Right atrium auricular region (tissue), 2 donors: ENCODE results near the gene TXNDC5. TPM values are rescaled to one million over a fixed set of nuclear protein-coding genes. Genes with fewer than 3 reads are reported as not detected.
"Not testable (repeated sequence)": the region's sequence is repeated elsewhere in the genome, so short reads cannot be mapped to it uniquely, and the experiment has no call there.

Experiments used
- DNase-seq: peaks from one replicate; pipeline ENCODE4 v3.0.0-alpha.2; 2019; ENCODE audit warnings: low spot score
- H3K27ac ChIP-seq, 2 donors: fragments of 200-600 bp; sonication (generic); 1 replicate in 1 of 2; 2 replicates in 1 of 2; pipeline ENCODE4 v1.5.1; 2016 to 2019
- H3K27me3 ChIP-seq, 2 donors: fragments of 200-600 bp; sonication (generic); one replicate each; pipeline versions ENCODE4 v1.5.1 to v1.6.0; 2017 to 2019
- H3K36me3 ChIP-seq: fragments of 200-600 bp; sonication (generic); one replicate; pipeline ENCODE4 v1.5.1; 2016
- H3K4me1 ChIP-seq, 2 donors: fragments of 200-600 bp; sonication (generic); one replicate each; pipeline versions ENCODE4 v1.5.1 to v1.6.0; 2017 to 2019
- H3K4me3 ChIP-seq, 2 donors: fragments of 200-600 bp; sonication (generic); 1 replicate in 1 of 2; 2 replicates in 1 of 2; pipeline ENCODE4 v1.5.1; 2017 to 2019; ENCODE audit warnings: mild to moderate bottlenecking in 1 of 2, moderate library complexity in 1 of 2
- H3K9me3 ChIP-seq, 2 donors: fragments of 200-600 bp; sonication (generic); one replicate each; pipeline ENCODE4 v1.5.1; 2019
- total RNA-seq, 2 donors: library from RNA; depleted of rRNA; stranded (reverse); fragments of >200 nt; gene quantifications; one replicate each; pipeline ENCODE4 v1.1.0, GENCODE V29; 2016
- TF ChIP-seq, protein P1 (sequence below), 2 donors: fragments of 200-600 bp; sonication (generic); IDR thresholded peaks; one replicate each; pipeline ENCODE4 v1.5.1; 2019; ENCODE audit warnings: antibody characterized with exemption in 2 of 2

The TXNDC5 gene
- total RNA-seq, 2 donors from 2014 or later, result 71.3 to 82.0 TPM

- no peak overlapping the region for H3K27ac ChIP-seq
- no peak overlapping the region for H3K4me3 ChIP-seq
- H3K9me3 ChIP-seq, result no peaks in the 10 kb centered on the region
- peaks cover 78% of the 10 kb centered on the region for H3K36me3 ChIP-seq
- peaks cover 0 to 8% of the 10 kb centered on the region in 2 donors for H3K4me1 ChIP-seq
- DNase-seq, result no peak
- H3K27me3 ChIP-seq, result no peaks in the 10 kb centered on the region
- TF ChIP-seq, protein P1, sequence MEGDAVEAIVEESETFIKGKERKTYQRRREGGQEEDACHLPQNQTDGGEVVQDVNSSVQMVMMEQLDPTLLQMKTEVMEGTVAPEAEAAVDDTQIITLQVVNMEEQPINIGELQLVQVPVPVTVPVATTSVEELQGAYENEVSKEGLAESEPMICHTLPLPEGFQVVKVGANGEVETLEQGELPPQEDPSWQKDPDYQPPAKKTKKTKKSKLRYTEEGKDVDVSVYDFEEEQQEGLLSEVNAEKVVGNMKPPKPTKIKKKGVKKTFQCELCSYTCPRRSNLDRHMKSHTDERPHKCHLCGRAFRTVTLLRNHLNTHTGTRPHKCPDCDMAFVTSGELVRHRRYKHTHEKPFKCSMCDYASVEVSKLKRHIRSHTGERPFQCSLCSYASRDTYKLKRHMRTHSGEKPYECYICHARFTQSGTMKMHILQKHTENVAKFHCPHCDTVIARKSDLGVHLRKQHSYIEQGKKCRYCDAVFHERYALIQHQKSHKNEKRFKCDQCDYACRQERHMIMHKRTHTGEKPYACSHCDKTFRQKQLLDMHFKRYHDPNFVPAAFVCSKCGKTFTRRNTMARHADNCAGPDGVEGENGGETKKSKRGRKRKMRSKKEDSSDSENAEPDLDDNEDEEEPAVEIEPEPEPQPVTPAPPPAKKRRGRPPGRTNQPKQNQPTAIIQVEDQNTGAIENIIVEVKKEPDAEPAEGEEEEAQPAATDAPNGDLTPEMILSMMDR (IDR thresholded peaks at IDR 0.05), result no peak
These were observed 16.1 kb downstream of the TXNDC5 start for GRCh38 chr6:7894262-7895124.

DNA sequence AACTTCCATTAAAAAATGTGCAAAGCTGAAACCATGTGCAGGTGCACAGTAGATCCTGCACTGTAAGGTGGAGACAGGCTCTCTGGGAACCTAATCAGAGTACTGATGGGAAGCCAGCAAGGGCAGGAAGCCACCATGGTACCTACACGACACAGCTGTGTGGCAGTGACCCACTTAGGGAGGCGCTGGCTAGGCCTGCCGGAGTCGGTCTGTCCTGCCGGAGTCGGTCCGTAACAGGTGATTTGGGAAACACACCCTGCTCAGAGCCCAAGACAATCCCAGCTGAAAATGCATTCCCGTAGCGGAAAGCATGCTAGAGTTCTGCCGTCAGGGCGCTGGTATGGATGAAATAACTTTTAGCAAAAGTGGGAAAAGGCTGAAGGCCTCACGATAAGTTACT is 17.2 kb downstream of the TXNDC5 start:
- H3K4me3 ChIP-seq, result no peak overlapping the region
- H3K9me3 ChIP-seq, result no peaks in the 10 kb centered on the region
- H3K27me3 ChIP-seq, result no peaks in the 10 kb centered on the region
- TF ChIP-seq, protein P1 (IDR thresholded peaks at IDR 0.05), result no peak
- H3K4me1 ChIP-seq, result peaks cover 0 to 8% of the 10 kb centered on the region in 2 donors
- no peak for DNase-seq
- H3K27ac ChIP-seq, result no peak overlapping the region
- H3K36me3 ChIP-seq, result peaks cover 78% of the 10 kb centered on the region

GRCh38 chr6:7892367-7892766 is 18.2 kb downstream of the TXNDC5 start:
- H3K27me3 ChIP-seq, H3K27ac ChIP-seq, DNase-seq, H3K9me3 ChIP-seq, H3K4me3 ChIP-seq, H3K4me1 ChIP-seq: not testable (repeated sequence)
- peaks cover 78% of the 10 kb centered on the region for H3K36me3 ChIP-seq

- DNase-seq, result no peak
- Histone ChIP-seq H3K4me1 (peaks cover 0 to 8% of the 10 kb centered on the region in 2 donors), H3K9me3 (no peaks in the 10 kb centered on the region), H3K36me3 (peaks cover 85% of the 10 kb centered on the region), H3K27ac (no peak overlapping the region), H3K27me3 (no peaks in the 10 kb centered on the region), H3K4me3 (no peak overlapping the region)
- TF ChIP-seq, protein P1 (IDR thresholded peaks at IDR 0.05), result no peak
These were observed 19.3 kb downstream of the TXNDC5 start for GRCh38 chr6:7891078-7891872.

- Histone ChIP-seq H3K9me3 (no peaks in the 10 kb centered on the region), H3K36me3 (peaks cover 87% of the 10 kb centered on the region), H3K27ac (no peak overlapping the region), H3K4me3 (no peak overlapping the region), H3K4me1 (peaks cover 0 to 8% of the 10 kb centered on the region in 2 donors), H3K27me3 (no peaks in the 10 kb centered on the region)
- TF ChIP-seq, protein P1 (IDR thresholded peaks at IDR 0.05), result no peak
- DNase-seq, result no peak
These were observed 21.8 kb downstream of the TXNDC5 start for GRCh38 chr6:7888587-7889357.
